DND-41 (cell line): ENCODE results near the gene PHF2.

Experiments used
- CTCF ChIP-seq: IDR thresholded peaks from 2 replicates; pipeline ENCODE4 v1.5.1; 2012; ENCODE audit warnings: borderline replicate concordance, low read length, moderate library complexity, mild to moderate bottlenecking; ENCODE audit not compliant: poor library complexity, severe bottlenecking; ENCODE audit errors: extremely low read depth
- EZH2 ChIP-seq: IDR thresholded peaks from 3 replicates; pipeline ENCODE4 v1.6.1; 2012; ENCODE audit warnings: borderline replicate concordance, low read depth, mild to moderate bottlenecking, moderate library complexity, low read length, inconsistent platforms; ENCODE audit not compliant: severe bottlenecking

DNA sequence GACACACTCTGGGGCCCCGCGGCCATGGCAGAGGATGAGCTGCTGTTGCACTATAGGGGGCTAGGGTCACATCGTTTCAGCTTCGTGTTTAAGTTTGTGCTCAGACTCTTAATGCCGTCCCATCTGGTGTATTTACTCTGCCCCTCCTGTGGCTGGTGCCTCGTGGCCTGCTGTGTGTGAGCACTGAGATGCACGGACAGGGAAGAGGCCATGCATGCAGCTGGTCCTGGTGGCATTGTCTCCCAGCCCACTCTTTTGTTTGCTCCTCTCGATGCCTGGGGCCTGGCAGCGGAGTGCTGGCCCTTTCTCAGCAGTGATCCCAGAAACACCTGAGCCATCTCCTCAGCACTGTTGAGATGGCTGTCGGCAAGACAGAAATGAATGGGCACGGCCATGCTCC is 30.0 kb upstream of the PHF2 start:
- TF ChIP-seq CTCF (no peak), EZH2 (no peak)
